SK-N-SH (cell line): ENCODE data around the gene AK3. TPM values are rescaled to one million over a fixed set of nuclear protein-coding genes. Genes with fewer than 3 reads are reported as not detected.

Experiments used
- CTCF ChIA-PET: fragments of 300-600, 350-600 bp; formaldehyde crosslinking; extraction: SDS; loops from one replicate; lab custom pipeline; 2021; lab: Yijun Ruan, JAX
- POLR2A ChIA-PET: fragments of 350-600 bp; sonication (Branson Sonifier 250); formaldehyde crosslinking; extraction: SDS; loops from one replicate; lab custom pipeline; 2020; ENCODE audit warnings: antibody characterized with exemption, inconsistent platforms; lab: Yijun Ruan, JAX
- DNase-seq: peaks from one replicate; pipeline ENCODE4 v3.0.0; 2012
- H2AFZ ChIP-seq: fragments of 200-600 bp; sonication (generic); 2 replicates; pipeline ENCODE4 v1.8.1; 2016; ENCODE audit warnings: antibody characterized with exemption, mild to moderate bottlenecking, low read depth
- H3F3A ChIP-seq: fragments of 200-600 bp; sonication (generic); replicated peaks from 2 replicates; pipeline ENCODE3; 2016; ENCODE audit warnings: antibody characterized with exemption, mild to moderate bottlenecking; ENCODE audit not compliant: insufficient read depth
- H3K27ac ChIP-seq, 2 experiments: fragments of 200-500 bp in 1 of 2; fragments of 200-600 bp in 1 of 2; sonication (Bioruptor generic) in 1 of 2; sonication (generic), shearing (Covaris generic) in 1 of 2; 2 replicates each; pipeline versions ENCODE4 v1.5.1 to v1.6.1; 2014 to 2016; ENCODE audit warnings: low read depth in 2 of 2, inconsistent platforms in 1 of 2, low read length in 1 of 2, mild to moderate bottlenecking in 1 of 2, mixed read lengths in 1 of 2
- H3K27me3 ChIP-seq: fragments of 200-600 bp; sonication (generic), shearing (Covaris generic); 2 replicates; pipeline ENCODE4 v1.6.1; 2016; ENCODE audit warnings: mixed run types; ENCODE audit not compliant: insufficient read depth
- H3K36me3 ChIP-seq, 2 experiments: fragments of 200-500 bp in 1 of 2; fragments of 200-600 bp in 1 of 2; sonication (Bioruptor generic) in 1 of 2; sonication (generic) in 1 of 2; replicated peaks in 1 of 2; 2 replicates each; pipeline versions ENCODE3 to v1.5.1; 2014 to 2016; ENCODE audit warnings: low read length in 1 of 2, mild to moderate bottlenecking in 1 of 2; ENCODE audit not compliant: insufficient read depth in 2 of 2, control insufficient read depth in 1 of 2
- H3K4me1 ChIP-seq, 2 experiments: fragments of 200-500 bp in 1 of 2; fragments of 200-600 bp in 1 of 2; sonication (Bioruptor generic) in 1 of 2; sonication (generic), shearing (Covaris generic) in 1 of 2; 2 replicates each; pipeline versions ENCODE4 v1.5.1 to v1.6.1; 2014 to 2016; ENCODE audit warnings: low read depth in 1 of 2, low read length in 1 of 2, mixed run types in 1 of 2; ENCODE audit not compliant: insufficient read depth in 2 of 2, control insufficient read depth in 1 of 2
- H3K4me2 ChIP-seq: fragments of 200-600 bp; sonication (generic), shearing (Covaris generic); 2 replicates; pipeline ENCODE4 v1.6.1; 2017; ENCODE audit warnings: mixed run types
- H3K4me3 ChIP-seq, 2 experiments: fragments of 200-500 bp in 1 of 2; fragments of 200-600 bp in 1 of 2; sonication (Bioruptor generic) in 1 of 2; sonication (generic), shearing (Covaris generic) in 1 of 2; 2 replicates each; pipeline versions ENCODE4 v1.5.1 to v1.8.1; 2014 to 2016; ENCODE audit warnings: low read depth in 2 of 2, inconsistent platforms in 1 of 2, low read length in 1 of 2, mild to moderate bottlenecking in 1 of 2, mixed read lengths in 1 of 2, moderate library complexity in 1 of 2
- H3K79me2 ChIP-seq: fragments of 200-600 bp; sonication (generic); 2 replicates; pipeline ENCODE4 v1.8.1; 2017; ENCODE audit warnings: mild to moderate bottlenecking; ENCODE audit not compliant: insufficient read depth
- H3K9ac ChIP-seq: fragments of 200-600 bp; sonication (generic); 2 replicates; pipeline ENCODE4 v1.6.1; 2017; ENCODE audit warnings: mixed run types
- H3K9me2 ChIP-seq: fragments of 200-600 bp; sonication (generic); 2 replicates; pipeline ENCODE4 v1.6.1; 2017; ENCODE audit warnings: mixed run types
- H3K9me3 ChIP-seq: fragments of 200-600 bp; sonication (generic); 2 replicates; pipeline ENCODE4 v1.6.1; 2017; ENCODE audit warnings: mixed run types, mild to moderate bottlenecking, moderate library complexity
- H4K20me1 ChIP-seq: fragments of 200-600 bp; sonication (generic); 2 replicates; pipeline ENCODE4 v1.6.1; 2017; ENCODE audit warnings: mild to moderate bottlenecking, mixed run types; ENCODE audit not compliant: insufficient read depth
- CHD2 ChIP-seq: fragments of 150-350 bp; IDR thresholded peaks from 2 replicates; pipeline ENCODE4 v1.6.1; 2018; ENCODE audit warnings: low read length; ENCODE audit not compliant: partially characterized antibody
- ELF1 ChIP-seq: IDR thresholded peaks from 2 replicates; pipeline ENCODE4 v1.4.0; 2012
- FOSL2 ChIP-seq: IDR thresholded peaks from 2 replicates; pipeline ENCODE4 v1.4.0; 2012; ENCODE audit warnings: low read depth, mild to moderate bottlenecking, moderate library complexity, borderline replicate concordance
- FOXJ3 ChIP-seq: sonication (generic); formaldehyde crosslinking; IDR thresholded peaks from 2 replicates; pipeline ENCODE4 v1.5.1; 2020; ENCODE audit warnings: mild to moderate bottlenecking, missing genetic modification reagents
- FOXM1 ChIP-seq: IDR thresholded peaks from 2 replicates; pipeline ENCODE4 v1.4.0; 2012; ENCODE audit warnings: low read depth, mild to moderate bottlenecking
- GABPA ChIP-seq: IDR thresholded peaks from 2 replicates; pipeline ENCODE4 v1.4.0; 2012; ENCODE audit warnings: low read depth, mild to moderate bottlenecking
- IRF3 ChIP-seq: fragments of 150-350 bp; IDR thresholded peaks from 2 replicates; pipeline ENCODE4 v1.6.1; 2016; ENCODE audit warnings: mild to moderate bottlenecking, low read depth, low read length
- MAX ChIP-seq: IDR thresholded peaks from 2 replicates; pipeline ENCODE4 v1.4.0; 2012; ENCODE audit warnings: low read depth
- MEF2A ChIP-seq: IDR thresholded peaks from 2 replicates; pipeline ENCODE4 v1.4.0; 2012; ENCODE audit warnings: low read depth, borderline replicate concordance
- MXI1 ChIP-seq: IDR thresholded peaks from 2 replicates; pipeline ENCODE4 v1.6.1; 2012; ENCODE audit warnings: mild to moderate bottlenecking, low read depth, low read length, improper control_type of control experiment
- NFIC ChIP-seq: IDR thresholded peaks from 2 replicates; pipeline ENCODE4 v1.4.0; 2012; ENCODE audit warnings: borderline replicate concordance
- POLR2AphosphoS5 ChIP-seq: IDR thresholded peaks from 2 replicates; pipeline ENCODE4 v1.6.1; 2012; ENCODE audit warnings: low read depth, low read length
- RCOR1 ChIP-seq: fragments of 150-350 bp; IDR thresholded peaks from 2 replicates; pipeline ENCODE4 v1.6.1; 2017; ENCODE audit warnings: antibody characterized with exemption, low read length
- RFX5 ChIP-seq: IDR thresholded peaks from 2 replicates; pipeline ENCODE4 v1.6.1; 2012; ENCODE audit warnings: mild to moderate bottlenecking, improper control_type of control experiment, low read length
- SIN3A ChIP-seq: IDR thresholded peaks from 2 replicates; pipeline ENCODE4 v1.6.1; 2012; ENCODE audit warnings: low read depth, mild to moderate bottlenecking, low read length, moderate library complexity, borderline replicate concordance
- USF1 ChIP-seq: IDR thresholded peaks from 2 replicates; pipeline ENCODE4 v1.4.0; 2012; ENCODE audit warnings: low read depth, borderline replicate concordance
- YY1 ChIP-seq: IDR thresholded peaks from 2 replicates; pipeline ENCODE4 v1.4.0; 2012; ENCODE audit warnings: low read depth, mild to moderate bottlenecking
- ZBTB33 ChIP-seq: IDR thresholded peaks from 2 replicates; pipeline ENCODE4 v1.4.0; 2012; ENCODE audit warnings: low read depth, borderline replicate concordance
- WGBS: methylation state at CpG from one replicate; pipeline ENCODE4 v1.1.6; 2017; ENCODE audit warnings: low lambda C conversion rate; 5-methylcytosine and 5-hydroxymethylcytosine counted together
- polyA plus RNA-seq, 3 experiments: library from polyadenylated mRNA; depleted of rRNA; stranded (reverse); fragments of >200 nt; gene quantifications; 2 replicates each; pipeline ENCODE4 v1.2.3, GENCODE V29; 2012

The AK3 gene
- polyA plus RNA-seq, 1 of the 3 experiments (the other 2 are of a cell fraction): 20.6 TPM

GRCh38 chr9:4734150-4734549, 6.9 kb downstream of the AK3 start:
- Histone ChIP-seq H4K20me1 (peaks cover 3% of the 10 kb centered on the region; the same call in 1 of the 2 replicates), H3F3A (no peaks in the 10 kb centered on the region), H3K9me3 (no peaks in the 10 kb centered on the region), H2AFZ (no peak overlapping the region), H3K4me3 (no peak overlapping the region), H3K36me3 (peaks cover 0 to 7% of the 10 kb centered on the region in 2 experiments), H3K4me1 (peaks cover 3 to 4% of the 10 kb centered on the region in 2 experiments; a peak in 1 of 4 replicates), H3K27ac (no peak overlapping the region), H3K9ac (no peak overlapping the region), H3K79me2 (peaks cover 93% of the 10 kb centered on the region), H3K27me3 (no peaks in the 10 kb centered on the region), H3K9me2 (no peaks in the 10 kb centered on the region), H3K4me2 (no peak overlapping the region)
- ChIA-PET CTCF (no interaction called here), POLR2A (no interaction called here)
- TF ChIP-seq FOXM1 (no peak), ELF1 (no peak), MEF2A (no peak), IRF3 (no peak), ZBTB33 (no peak)
- DNase-seq: no peak
- 100% methylated on average over 2 of the region's 2 CpGs for WGBS

GRCh38 chr9:4732890-4733289, 8.1 kb downstream of the AK3 start:
- H3F3A ChIP-seq: no peaks in the 10 kb centered on the region
- H3K27ac ChIP-seq: no peak overlapping the region
- no peak for TF ChIP-seq FOSL2
- no peak for TF ChIP-seq FOXJ3 (CRISPR knock-in tag)
- TF ChIP-seq NFIC: no peak
- no peak for TF ChIP-seq ELF1
- no peak for TF ChIP-seq GABPA
- TF ChIP-seq YY1: no peak
- TF ChIP-seq POLR2AphosphoS5: no peak
- no peak for TF ChIP-seq USF1
- TF ChIP-seq SIN3A: no peak
- TF ChIP-seq ZBTB33: no peak
- TF ChIP-seq MEF2A: no peak
- no peak for TF ChIP-seq CHD2
- no peak for TF ChIP-seq IRF3
- TF ChIP-seq FOXM1: no peak
- no peak for TF ChIP-seq MAX
- no peak for TF ChIP-seq MXI1
- TF ChIP-seq RCOR1: no peak
- no peak for TF ChIP-seq RFX5
- H3K79me2 ChIP-seq: peaks cover 88% of the 10 kb centered on the region
- H3K27me3 ChIP-seq: no peaks in the 10 kb centered on the region
- H3K4me3 ChIP-seq: no peak overlapping the region
- CTCF ChIA-PET: no interaction called here
- H4K20me1 ChIP-seq: peaks cover 2% of the 10 kb centered on the region; the same call in 1 of the 2 replicates
- no peak for DNase-seq
- H3K36me3 ChIP-seq: peaks cover 0 to 2% of the 10 kb centered on the region in 2 experiments
- no peak overlapping the region for H3K9ac ChIP-seq
- no peak overlapping the region for H3K4me2 ChIP-seq
- 95% methylated on average over 1 of the region's 1 CpG for WGBS
- H3K9me3 ChIP-seq: no peaks in the 10 kb centered on the region
- no peak overlapping the region for H2AFZ ChIP-seq
- H3K4me1 ChIP-seq: no peaks in the 10 kb centered on the region; a peak in 1 of 4 replicates
- no peaks in the 10 kb centered on the region for H3K9me2 ChIP-seq
- POLR2A ChIA-PET: no interaction called here
